HepG2 (cell line): ENCODE data around the gene GDPD4. TPM values are rescaled to one million over a fixed set of nuclear protein-coding genes. Genes with fewer than 3 reads are reported as not detected.

Experiments
- AGO1 ChIP-seq: fragments of 200-400 bp; formaldehyde crosslinking; IDR thresholded peaks from 2 replicates; pipeline ENCODE4 v1.6.1; 2017; ENCODE audit warnings: mild to moderate bottlenecking, low read depth, low read length, moderate library complexity; ENCODE audit not compliant: poor library complexity, severe bottlenecking
- ATF5 ChIP-seq: sonication (generic); formaldehyde crosslinking; IDR thresholded peaks from 2 replicates; pipeline ENCODE4 v1.4.0; 2020; ENCODE audit warnings: mild to moderate bottlenecking, low read depth, missing genetic modification reagents
- EEA1 ChIP-seq: sonication (generic); formaldehyde crosslinking; IDR thresholded peaks from 2 replicates; pipeline ENCODE4 v1.5.1; 2020; ENCODE audit warnings: mild to moderate bottlenecking, missing genetic modification reagents, borderline replicate concordance
- HOXA5 ChIP-seq: sonication (generic); formaldehyde crosslinking; IDR thresholded peaks from 2 replicates; pipeline ENCODE4 v1.4.0; 2020; ENCODE audit warnings: missing genetic modification reagents
- KDM6A ChIP-seq: IDR thresholded peaks from 2 replicates; pipeline ENCODE4 v1.6.1; 2016; ENCODE audit warnings: low read depth
- MTA1 ChIP-seq: sonication (generic); formaldehyde crosslinking; IDR thresholded peaks from 2 replicates; pipeline ENCODE4 v1.4.0; 2020; ENCODE audit warnings: missing genetic modification reagents, mild to moderate bottlenecking, borderline replicate concordance
- MYC ChIP-seq: sonication (generic); formaldehyde crosslinking; IDR thresholded peaks from 2 replicates; pipeline ENCODE4 v1.9.0; 2021; ENCODE audit warnings: missing genetic modification reagents, borderline replicate concordance
- MZF1 ChIP-seq: sonication (generic); formaldehyde crosslinking; IDR thresholded peaks from 2 replicates; pipeline ENCODE4 v1.8.1; 2023; ENCODE audit warnings: mild to moderate bottlenecking, missing genetic modification reagents, borderline replicate concordance
- NCOR1 ChIP-seq: fragments of 200-600 bp; sonication (generic); IDR thresholded peaks from 2 replicates; pipeline ENCODE4 v1.7.0; 2017; ENCODE audit warnings: antibody characterized with exemption, low read length, borderline replicate concordance
- NFE2 ChIP-seq: sonication (generic); formaldehyde crosslinking; IDR thresholded peaks from 2 replicates; pipeline ENCODE4 v1.4.0; 2020; ENCODE audit warnings: missing genetic modification reagents
- SMARCE1 ChIP-seq: fragments of 450-650 bp; IDR thresholded peaks from 2 replicates; pipeline ENCODE4 v1.6.1; 2017; ENCODE audit warnings: borderline replicate concordance
- TAF15 ChIP-seq: fragments of 200-400 bp; formaldehyde crosslinking; IDR thresholded peaks from one replicate; pipeline ENCODE4 v1.6.1; 2018; ENCODE audit warnings: mild to moderate bottlenecking, low read depth, low read length; ENCODE audit not compliant: poor library complexity, severe bottlenecking
- THAP8 ChIP-seq: sonication (generic); formaldehyde crosslinking; IDR thresholded peaks from 2 replicates; pipeline ENCODE4 v1.5.1; 2020; ENCODE audit warnings: missing genetic modification reagents, mild to moderate bottlenecking, borderline replicate concordance
- ZBTB40 ChIP-seq, 2 experiments: fragments of 450-650 bp in 1 of 2; sonication (generic) in 1 of 2; formaldehyde crosslinking in 1 of 2; IDR thresholded peaks; 2 replicates each; pipeline versions ENCODE4 v1.6.1 to v1.8.0; 2016 to 2022; ENCODE audit warnings: antibody characterized with exemption in 1 of 2, mild to moderate bottlenecking in 1 of 2, missing genetic modification reagents in 1 of 2
- ZNF331 ChIP-seq: sonication (generic); formaldehyde crosslinking; IDR thresholded peaks from 2 replicates; pipeline ENCODE4 v1.4.0; 2020; ENCODE audit warnings: missing genetic modification reagents
- ZNF749 ChIP-seq: sonication (generic); formaldehyde crosslinking; IDR thresholded peaks from 2 replicates; pipeline ENCODE4 v1.8.0; 2022; ENCODE audit warnings: mild to moderate bottlenecking, missing genetic modification reagents, moderate library complexity, borderline replicate concordance
- ZNF883 ChIP-seq: sonication (generic); formaldehyde crosslinking; IDR thresholded peaks from 2 replicates; pipeline ENCODE4 v1.5.1; 2020; ENCODE audit warnings: mild to moderate bottlenecking, missing genetic modification reagents; ENCODE audit errors: not compliant biosample characterization
- polyA plus RNA-seq, 8 experiments: library from polyadenylated mRNA; depleted of rRNA in 3 of 8; stranded (reverse) in 7 of 8; unstranded in 1 of 8; fragments of >200 nt; fragmentation: Illumina TruSeq in 4 of 8; extraction: Trizol in 4 of 8; gene quantifications; 2 replicates each; pipeline versions ENCODE4 v1.2.1 to v1.2.3, GENCODE V29; 2011 to 2016; ENCODE audit warnings: low read depth in 4 of 8, missing spikeins in 1 of 8, mixed read lengths in 1 of 8; ENCODE audit not compliant: insufficient read depth in 1 of 8
- total RNA-seq, 5 experiments: library from RNA; depleted of rRNA; stranded (reverse); fragments of >200 nt; fragmentation: Illumina TruSeq; extraction: Trizol; gene quantifications; 2 replicates each; pipeline ENCODE4 v1.2.3, GENCODE V29; 2016; ENCODE audit warnings: low read depth in 1 of 5

Gene GDPD4
- total and polyA plus RNA-seq, 2 of the 13 experiments (the other 11 are each of a cell fraction or from before 2014, with no cell fraction given), result not detected

GRCh38 chr11:77252555-77253270, 48.8 kb downstream of the GDPD4 start (continued):
- no peak for TF ChIP-seq ATF5 (CRISPR knock-in tag)
- no peak for TF ChIP-seq TAF15
- no peak for TF ChIP-seq EEA1 (CRISPR knock-in tag)
- no peak for TF ChIP-seq ZBTB40 (IDR thresholded peaks at IDR 0.05)
- TF ChIP-seq ZBTB40 (CRISPR knock-in tag; IDR thresholded peaks at IDR 0.05), result peak; percentile 42; the same call in 1 of the 2 replicates
- no peak for TF ChIP-seq ZNF883 (CRISPR knock-in tag)
- no peak for TF ChIP-seq NCOR1
- TF ChIP-seq MTA1 (CRISPR knock-in tag), result no peak
- no peak for TF ChIP-seq NFE2 (CRISPR knock-in tag)
- 0 out of 2 replicates have a peak, but pooled peaks have one; percentile 40 for TF ChIP-seq ZNF331 (CRISPR knock-in tag)
- no peak for TF ChIP-seq ZNF749 (CRISPR knock-in tag)
- no peak for TF ChIP-seq MYC (CRISPR knock-in tag)
- TF ChIP-seq THAP8, result no peak
- TF ChIP-seq MZF1, result no peak
- no peak for TF ChIP-seq SMARCE1
- TF ChIP-seq HOXA5 (CRISPR knock-in tag), result no peak
- TF ChIP-seq KDM6A (CRISPR knock-in tag), result no peak
- no peak for TF ChIP-seq AGO1
